GM12874 (cell line): ENCODE results near the gene FRMD3.

Experiments
- CTCF ChIP-seq: IDR thresholded peaks from 2 replicates; pipeline ENCODE4 v1.5.1; 2011; ENCODE audit warnings: low read depth, mild to moderate bottlenecking, control low read depth, low read length, moderate library complexity; ENCODE audit not compliant: insufficient read depth

The FRMD3 gene

GRCh38 chr9:83198371-83198770, 339.8 kb downstream of the FRMD3 start:
- no peak for TF ChIP-seq CTCF

GRCh38 chr9:83197591-83197990, 340.6 kb downstream of the FRMD3 start:
- no peak for TF ChIP-seq CTCF

GRCh38 chr9:83196946-83197345, 341.3 kb downstream of the FRMD3 start:
- TF ChIP-seq CTCF, result no peak
